ENCODE data around the gene GPNMB.
"Not testable (repeated sequence)": the region's sequence is repeated elsewhere in the genome, so short reads cannot be mapped to it uniquely, and the experiment has no call there.

GPNMB gene

DNA sequence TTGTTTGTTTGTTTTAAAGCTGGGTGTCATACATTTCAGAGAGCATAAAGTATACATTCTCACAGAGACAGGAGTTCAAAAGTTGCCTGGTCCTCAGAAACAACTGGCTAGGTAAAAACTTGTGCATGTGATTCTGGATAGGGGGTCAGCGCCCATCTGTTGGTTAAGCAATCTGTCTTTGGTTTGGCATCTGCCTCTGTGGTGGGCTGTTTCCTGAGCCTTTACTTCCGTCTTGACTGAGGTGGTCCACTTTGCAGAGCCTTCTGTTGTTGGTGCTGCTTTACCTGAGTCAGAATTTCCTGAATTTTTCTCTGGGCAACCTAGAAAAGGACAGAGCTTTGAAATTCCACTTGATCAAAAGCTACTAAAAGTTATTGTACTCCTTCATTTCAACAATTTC, 65.6 kb downstream of the GPNMB start:
- not testable (repeated sequence) for DNase-seq

DNA sequence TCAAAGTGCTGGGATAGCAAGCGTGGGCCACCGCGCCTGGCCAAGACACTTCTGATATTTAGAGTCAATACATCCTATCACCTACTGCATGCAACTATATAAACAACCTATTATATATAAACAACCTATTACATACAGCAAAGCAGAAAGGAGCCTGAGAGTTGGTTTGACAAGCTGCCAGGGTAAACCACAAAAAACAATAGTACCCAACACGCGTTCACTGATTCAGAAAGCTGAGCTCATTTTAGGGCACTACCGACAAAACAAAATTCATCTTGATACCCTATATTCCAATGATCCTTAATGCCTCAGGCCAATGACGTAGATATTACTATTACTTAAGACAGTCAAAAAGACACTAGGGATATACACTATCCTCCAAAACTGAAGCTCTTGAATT, 68.8 kb downstream of the GPNMB start:
- no peak for DNase-seq
